ENCODE measurements around the gene GPRIN3.

GPRIN3 gene

DNA sequence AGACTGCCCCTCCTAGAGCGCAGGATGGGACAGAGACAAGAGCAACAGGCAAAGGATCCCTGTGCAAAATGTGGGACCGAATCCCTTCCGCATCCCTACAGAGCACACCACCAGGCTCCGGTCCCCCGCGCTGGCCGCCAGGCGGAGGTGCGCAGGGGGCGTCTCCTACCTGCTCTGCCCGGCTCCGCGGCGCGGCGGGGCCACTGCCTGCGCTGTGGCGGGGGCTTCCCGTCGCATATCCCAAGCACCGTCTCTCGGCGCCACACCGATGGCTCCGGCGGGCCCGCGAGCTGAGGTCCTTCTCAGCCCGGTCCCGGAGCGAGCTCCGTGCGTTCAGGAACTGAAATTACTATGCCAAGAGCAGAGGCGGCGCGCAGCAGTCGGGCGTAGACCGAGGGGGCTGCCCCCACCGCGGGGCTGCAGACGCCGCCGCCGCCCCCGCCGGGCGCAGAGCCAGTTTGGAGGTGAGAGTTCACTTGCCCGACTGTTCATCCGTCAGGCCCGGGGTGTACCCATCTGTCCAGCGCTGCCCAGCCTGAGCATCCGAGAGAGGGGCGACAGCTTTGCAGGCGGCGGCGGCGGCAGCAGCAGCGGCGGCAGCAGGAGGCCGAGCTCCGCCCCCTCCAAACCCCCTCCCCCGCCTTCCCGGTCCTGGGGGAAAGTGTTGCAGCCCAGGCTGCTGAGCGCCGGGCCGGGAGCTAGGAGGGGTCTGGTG, at the start of gene GPRIN3:
Gene GPRIN3, minus strand, starts transcription at position 355 of the 715 bp plus-strand sequence. CDS start 57,690 bp downstream, outside the sequence.
- DNase-seq: peak; percentile 67

DNA sequence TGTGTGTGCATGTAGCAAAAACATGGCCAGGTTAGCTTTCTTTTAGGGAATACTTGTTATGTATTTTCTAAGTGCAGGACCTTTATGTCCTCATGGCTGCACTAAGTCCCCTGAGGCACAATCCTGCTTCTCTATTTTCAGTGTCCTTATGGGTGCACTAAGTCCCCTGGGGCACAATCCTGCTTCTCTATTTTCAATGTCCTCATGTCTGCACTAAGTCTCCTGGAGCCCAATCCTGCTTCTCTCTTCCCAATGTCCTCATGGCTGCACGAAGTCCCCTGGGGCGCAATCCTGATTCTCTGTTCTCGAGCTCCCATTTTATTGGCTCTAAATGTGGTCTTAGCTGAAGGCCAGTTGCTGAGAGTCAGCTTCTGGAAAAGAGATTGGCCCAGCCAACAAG, 49.7 kb upstream of the GPRIN3 start:
- DNase-seq: no peak

DNA sequence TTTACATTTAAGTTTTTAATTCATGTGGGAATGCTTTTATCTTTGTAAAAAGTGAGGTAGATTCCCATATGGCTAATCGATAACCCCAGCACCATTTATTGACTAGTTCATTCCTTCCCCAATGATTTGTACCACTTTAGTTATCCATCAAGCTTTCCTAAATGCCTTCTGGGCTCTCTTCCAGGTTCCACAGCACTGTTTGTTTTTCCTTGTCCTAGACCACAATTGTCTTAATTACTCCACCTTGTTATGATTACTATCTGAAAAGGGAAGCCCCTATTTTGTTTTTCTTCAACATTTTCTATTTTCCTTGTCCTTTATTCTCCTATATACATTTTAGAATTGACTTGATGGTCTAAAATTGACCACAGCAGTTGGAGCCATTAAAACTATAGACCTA, 48.5 kb upstream of the GPRIN3 start:
- DNase-seq: no peak

DNA sequence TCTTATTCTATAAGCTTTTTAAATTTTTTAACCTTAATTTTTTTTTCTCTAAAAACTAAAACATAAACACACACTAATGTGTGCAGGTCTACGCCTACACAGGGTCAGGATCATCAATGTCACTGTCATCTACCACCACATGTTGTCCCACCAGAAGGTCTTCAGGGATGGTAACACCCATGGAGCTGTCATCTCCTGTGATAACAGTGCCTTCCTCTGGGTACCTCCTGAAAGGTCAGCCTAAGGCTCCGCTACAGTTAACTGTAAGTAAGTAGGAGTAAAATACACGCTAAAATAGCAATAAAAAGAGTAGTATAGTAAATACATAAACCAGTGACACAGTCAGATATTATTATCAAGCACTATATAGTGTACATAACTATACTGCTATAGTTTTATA, 45.9 kb upstream of the GPRIN3 start:
- no peak for DNase-seq

DNA sequence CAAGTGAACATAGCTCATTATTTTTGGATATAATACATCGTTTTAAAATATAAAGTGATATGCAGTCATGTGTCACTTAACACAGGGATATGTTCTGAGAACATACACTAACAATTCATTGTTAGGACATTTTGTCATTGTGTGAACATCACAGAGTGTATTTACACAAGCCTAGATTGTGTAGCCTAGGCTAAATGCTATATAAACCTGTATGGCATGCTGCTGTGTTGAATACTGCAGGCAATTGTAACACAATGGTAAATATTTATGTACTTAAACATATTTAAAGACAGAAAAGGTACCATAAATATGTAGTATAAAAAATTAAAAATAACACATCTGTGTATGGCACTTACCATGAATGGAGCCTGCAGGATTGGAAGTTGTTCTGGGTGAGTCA, 44.9 kb upstream of the GPRIN3 start:
- DNase-seq: no peak

DNA sequence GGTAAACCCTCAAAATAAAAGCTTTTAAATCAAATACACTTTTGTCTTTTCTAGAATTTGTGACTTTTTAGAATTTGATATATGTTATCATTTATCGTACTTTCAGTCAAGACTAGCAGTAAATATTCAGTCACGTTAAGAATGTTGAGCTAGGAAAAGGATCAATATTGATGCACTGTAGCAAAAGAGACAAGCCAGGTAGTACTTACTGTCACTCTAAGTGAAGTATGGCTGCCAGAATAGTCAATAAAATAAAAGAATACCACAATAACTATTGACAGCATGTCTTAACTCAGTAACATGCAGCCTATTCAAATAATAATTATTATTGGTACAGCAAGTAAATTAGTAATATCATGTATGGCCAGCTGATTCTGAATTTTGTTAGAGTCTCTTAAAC, 43.6 kb upstream of the GPRIN3 start:
- no peak for DNase-seq

DNA sequence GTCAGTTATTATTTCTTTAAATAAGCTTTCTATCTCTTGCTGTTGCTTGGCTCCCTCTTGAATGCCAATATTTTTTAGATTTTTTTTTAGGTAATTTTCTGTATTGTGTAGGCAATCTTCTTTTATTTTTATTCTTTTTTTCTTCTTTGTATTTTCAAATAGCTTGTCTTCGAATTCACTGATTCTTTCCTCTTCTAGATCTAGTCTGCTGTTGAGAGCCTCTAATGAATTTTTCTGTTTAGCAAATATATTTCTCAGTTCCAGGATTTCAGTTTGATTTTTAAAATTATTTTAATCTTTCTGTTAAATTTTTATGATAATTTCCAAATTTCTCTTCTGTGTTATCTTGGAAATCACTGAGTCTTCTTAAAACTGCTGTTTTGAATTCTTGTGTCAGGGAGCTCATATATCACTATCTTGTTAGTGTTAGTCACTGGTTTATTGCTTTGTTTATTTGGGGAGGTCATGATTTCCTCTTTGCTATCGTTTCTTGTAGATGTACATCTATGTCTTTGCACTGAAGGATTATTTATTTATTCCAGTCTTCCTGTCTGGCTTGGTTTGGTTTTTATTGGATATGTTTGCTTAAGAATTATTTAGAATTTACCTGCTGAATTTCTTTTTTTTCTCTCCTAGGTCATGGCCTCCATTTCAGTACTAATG, 39.9 kb upstream of the GPRIN3 start:
- DNase-seq: no peak

DNA sequence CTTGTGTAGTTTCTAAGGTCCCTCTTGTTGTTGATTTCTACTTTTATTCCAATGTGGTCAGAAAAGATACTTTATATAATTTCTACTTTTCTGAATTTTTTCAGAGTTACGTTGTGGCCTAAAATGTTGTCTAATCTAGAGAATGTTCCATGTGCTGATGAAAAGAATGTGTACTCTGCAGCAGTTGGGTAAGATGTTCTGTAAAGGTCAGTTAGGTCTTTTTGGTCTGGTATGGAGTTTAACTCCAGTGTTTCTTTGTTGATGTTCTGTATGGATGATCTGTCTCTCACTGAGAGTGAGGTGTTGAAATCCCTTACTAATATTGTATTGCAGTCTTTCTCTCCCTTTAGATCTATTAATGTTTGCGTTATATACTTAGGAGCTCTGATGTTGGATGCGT, 37.0 kb upstream of the GPRIN3 start:
- no peak for DNase-seq

DNA sequence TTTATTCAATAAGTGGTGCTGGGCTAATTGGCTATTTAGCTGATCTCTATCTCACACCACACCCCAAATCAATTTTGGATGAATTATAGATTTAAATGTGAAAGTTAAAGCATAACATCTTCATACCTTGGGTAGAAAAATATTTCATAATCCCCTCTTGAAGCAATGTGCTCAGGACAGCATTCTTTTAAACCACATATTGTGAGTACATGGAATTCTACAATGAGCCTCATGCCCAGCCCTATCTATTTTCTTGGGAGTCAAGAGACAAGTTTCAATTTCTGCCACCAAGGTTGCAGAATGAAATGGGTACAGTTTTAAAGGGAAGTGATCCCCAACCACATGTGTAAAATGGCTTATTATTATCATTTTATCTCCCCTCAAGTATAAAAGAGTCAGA, 30.6 kb upstream of the GPRIN3 start:
- no peak for DNase-seq

DNA sequence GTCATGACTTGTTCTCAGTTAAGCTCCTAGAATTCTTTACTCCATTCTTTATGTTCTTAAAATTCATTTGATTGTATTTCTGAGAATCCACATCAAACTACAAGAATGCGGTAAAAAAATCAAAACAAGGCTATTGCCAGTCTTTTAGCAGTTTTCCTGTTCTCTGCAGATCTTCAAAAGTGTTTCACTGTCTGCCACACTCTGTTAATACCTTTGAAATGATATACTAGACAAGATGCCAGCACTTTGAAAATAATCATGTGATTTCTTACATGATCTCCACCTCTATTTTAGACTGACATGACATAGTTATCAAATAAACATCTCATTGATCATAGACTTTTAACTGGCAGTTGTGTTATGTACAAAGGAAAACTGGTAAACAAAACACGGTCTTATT, 30.1 kb upstream of the GPRIN3 start:
- no peak for DNase-seq

DNA sequence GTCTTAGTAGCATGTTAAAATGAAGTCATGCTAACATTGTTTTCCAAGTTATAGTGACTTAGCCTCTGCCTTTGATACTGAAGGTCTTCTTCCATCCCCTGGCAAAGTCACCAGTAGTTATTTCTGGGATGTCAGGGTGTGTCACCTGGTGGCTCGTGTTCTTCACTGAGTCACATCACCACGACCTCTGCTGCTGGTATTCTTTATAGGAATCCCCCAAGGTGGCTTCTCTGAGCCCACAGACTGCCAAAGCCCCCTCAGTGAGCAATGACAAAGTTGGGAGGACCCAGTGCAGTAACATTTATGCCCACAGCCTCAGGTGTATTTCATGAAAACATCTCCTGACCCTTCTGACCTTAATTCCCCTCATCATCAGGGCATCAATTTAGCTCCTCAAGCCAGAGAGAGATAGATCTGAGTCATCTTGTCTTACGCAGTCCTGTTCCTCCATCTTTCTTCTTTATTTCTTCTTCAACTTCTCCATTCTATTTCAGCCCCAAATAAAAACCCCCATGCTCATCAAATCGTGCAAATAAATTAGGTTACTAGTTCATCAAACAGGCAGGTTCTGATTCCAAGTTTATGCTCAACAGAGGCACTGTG, 29.3 kb upstream of the GPRIN3 start:
- DNase-seq: peak; percentile 4

DNA sequence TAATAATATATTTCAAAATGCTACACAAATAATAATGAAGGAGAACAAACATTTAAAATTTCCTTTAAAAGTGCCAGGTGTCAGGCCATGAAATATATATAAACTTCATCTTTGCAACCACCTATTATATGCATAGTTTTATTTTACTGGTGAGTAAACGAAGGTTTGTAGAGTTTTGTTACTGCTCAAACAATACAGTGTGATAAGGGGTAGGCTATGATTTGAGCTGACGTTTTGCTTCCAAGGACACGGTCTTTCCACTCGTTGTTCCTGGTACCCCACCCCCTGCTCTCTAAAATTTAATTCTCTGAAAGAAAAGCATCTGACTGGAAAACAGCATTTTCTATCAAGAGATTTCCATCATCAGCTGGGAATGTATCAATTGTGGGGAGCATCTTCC, 27.2 kb upstream of the GPRIN3 start:
- DNase-seq: no peak

DNA sequence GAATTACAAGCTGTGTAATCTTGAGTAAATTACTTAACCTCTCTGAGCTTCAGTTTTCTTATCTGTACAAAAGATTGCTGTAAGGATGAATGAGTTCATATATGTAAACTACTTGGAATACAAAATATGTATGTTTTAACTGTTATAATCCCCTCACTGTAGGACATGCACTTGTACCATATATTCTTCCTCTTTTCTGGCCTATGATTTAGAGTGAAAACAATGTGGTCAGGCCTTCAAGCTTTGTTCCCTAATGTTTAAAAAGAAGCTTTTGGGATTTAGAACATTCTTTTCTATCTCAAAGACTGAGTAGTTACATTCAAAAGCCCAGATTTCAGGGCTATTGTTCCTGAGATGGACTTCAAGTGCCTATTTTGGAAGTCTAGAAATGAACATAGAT, 26.7 kb upstream of the GPRIN3 start:
- no peak for DNase-seq

DNA sequence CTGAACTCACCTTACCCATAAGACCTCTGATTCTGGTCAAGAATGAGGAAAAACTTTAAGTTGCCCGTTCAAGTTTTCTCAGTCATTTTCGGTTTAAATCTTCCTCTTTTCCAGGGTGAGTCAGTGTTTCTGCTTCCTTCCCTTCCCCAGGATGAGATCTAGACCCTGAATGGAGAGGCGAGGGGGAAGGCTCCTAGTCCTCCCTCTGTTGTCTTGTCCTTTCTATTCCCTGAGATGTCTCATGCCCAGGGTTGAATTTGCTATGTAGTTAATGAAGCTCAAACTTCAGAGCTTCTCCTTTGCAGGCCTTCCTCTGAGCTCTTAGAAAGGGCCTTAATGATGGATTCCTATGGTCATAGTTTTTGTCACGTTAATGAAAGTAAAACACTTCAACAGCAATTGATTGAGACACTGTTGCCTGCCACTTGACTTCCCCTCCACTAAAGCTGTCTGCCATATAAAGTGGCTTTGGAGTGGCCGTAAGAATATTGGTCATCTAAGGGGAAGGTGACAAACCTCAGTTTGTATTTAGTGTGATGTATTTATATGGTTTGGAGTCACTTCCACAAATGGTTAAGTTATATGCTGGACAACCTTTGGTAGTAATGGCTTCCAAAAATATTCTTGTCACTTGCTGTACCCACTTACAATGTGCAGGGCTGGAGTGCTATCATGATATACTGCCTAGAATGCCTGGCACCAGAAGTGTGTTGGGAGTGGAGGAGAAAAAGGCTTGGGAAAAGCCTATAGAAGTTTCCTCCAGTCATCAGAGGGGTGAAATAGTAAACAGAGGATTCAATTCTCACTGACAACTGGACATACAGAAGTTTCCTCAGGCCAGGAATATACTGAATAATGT, 24.3 kb upstream of the GPRIN3 start:
- no peak for DNase-seq

DNA sequence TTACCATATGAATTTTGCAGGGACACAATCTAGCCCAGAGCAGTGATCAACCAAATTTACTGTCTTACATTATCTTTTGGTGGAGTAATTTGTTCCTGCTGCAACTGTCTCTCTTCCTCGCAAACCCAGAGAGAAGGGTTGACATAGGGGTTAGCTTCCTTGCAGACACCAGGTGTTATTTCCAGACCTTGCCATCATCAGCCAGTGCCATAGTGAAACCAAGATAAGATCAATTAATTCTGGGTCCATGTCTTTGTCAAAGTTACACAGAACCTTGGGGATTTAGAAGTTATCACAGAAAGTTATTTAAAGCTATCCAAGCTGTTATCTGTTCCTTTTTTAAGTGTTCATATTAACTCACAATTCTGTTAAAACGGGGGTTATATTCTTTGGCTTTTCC, 23.6 kb upstream of the GPRIN3 start:
- no peak for DNase-seq

DNA sequence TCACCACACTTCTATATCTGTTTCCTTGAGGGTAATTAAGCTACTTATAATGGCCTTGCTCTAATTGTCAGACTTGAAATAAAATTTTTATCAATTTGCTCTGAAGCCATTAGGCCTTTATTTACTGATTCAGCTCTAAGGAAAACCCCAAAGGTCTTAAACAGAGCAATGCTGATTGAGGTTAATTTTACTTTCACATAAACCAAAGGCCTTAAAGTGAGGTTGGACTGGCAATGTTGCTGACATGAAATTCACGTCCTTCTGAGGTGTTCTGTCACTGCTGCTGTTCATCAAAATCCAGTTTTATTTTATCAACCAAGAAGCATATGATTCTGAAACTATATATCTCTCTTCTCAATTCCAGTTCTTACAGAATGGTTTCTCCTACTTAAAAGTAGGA, 21.7 kb upstream of the GPRIN3 start:
- DNase-seq: no peak

DNA sequence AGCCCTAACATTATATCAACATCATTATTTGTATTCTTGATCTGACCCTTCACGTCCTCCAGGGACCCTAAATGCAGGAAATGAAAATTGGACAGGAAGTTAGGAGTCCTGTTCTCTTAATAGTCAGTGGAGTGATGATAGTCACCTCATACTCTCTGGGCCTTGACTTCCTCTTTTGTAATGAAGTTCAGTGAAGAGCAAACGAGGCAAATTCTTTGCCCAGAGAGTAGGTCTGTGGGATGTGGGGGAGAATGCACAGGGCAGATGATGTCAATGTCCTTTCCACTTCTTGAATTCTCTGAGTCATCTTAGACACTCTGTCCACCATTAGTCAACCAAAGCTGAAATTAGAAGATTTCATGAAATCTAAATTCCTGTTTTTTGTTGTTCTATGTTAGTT, 17.1 kb upstream of the GPRIN3 start:
- no peak for DNase-seq

DNA sequence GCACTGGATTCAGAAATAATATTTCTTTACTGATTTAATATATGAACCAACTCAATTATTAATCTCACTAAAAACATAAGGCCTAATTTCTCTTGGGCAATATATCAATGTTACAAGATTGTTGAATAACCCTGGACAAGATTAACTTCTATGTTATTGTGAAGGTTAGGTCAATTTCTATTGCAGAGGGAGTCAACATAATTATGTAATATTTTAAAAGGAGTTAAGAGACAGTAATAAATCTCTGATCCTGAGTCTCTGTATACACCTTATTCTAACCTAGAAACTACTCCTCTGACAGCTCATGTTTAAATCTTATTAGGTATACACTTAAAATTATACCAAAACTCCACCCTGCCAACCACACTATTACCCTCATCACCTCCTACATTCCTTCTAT, 15.1 kb upstream of the GPRIN3 start:
- DNase-seq: no peak

DNA sequence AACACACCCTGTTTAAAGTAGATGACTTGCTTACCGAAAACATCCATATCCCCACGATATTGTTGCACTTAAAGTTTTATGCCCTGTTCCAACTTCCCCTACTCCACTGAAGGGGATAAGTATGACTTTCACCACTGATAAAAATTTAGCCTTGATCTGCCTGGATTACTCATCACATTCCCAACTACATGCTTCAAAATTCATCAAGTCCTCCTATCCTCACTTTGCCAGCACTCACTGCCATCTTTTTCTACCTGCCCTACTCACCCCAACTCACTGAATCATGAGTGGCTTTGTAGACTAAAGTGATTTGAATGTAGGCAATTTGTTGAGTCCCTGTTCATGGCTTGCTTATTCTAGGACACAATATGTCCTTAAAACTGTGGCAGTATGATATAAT, 12.2 kb upstream of the GPRIN3 start:
- DNase-seq: no peak

DNA sequence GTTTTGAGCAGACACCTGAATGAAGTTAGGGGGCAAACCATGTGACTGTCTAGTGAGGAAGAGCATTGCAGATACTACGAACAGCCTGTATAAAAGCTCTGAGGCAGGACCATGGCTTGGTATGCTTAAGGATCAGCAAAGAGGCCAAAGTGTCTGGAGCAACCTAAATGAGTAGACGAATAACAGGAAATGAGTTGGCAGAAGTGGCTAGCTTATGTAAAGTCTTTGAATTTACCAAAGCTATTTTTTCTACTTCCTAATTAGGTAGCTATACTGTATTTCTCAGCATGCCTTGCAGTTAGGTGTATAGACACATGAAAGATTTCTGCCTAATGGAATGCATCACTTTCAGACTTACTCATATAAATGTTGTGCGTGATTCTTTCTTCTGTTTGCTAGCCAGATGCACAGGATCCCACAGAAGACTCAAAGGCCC, 9.3 kb upstream of the GPRIN3 start:
- DNase-seq: peak; percentile 25

DNA sequence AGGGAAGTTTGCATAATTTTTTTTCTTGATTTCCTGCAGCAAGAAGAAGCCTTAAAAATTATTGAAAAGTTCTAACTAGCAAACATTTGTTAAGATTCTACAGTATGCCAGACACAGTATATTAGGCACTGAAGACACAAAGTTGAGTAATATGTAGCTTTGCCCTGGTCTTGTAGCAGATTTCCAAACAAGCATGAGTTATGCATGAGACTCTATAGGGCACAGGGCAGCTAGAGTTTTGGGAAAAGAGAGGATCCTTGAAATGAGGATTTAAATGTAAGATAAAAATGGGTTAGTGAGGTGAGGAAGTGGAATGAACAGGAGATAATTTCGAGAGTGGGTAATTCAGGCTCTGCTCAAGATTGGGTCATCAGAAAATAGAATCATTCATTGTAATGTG, 8.6 kb upstream of the GPRIN3 start:
- DNase-seq: no peak

DNA sequence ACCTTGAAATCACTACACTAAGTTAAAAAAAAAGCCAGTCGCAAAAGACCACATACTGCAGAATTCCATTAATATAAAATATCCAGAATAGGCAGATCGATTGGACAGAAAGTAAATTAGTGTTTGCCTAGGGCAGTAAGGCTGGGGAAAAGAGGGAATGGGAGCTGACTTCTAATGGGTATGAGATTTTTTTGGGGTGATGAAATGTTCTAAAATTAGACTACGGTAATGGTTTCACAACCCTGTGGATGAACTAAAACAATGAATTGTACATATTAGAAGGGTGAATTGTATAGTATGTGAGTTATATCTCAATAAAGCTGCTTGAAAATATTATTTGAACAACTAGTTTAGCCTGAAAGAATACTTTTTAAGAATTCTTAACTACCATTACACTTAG, 6.7 kb upstream of the GPRIN3 start:
- DNase-seq: no peak

DNA sequence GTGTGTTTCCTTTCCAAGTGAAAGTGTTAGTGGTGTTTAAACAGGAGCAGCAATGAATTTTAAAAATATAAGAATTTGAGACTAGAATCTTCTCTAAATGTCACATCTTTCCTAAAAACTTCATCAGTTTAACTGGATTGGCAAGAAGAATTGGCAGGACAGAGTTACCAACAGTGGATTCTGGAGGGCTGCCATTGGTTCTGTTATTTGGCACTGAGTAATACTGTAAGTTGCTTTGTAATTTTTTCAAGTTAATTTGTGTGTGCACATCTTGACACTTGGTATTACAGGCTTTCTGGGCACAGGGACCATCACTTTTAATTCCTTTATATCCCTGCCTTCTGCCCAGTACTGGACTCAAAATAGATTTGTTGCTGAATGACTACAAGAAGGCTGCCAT, 4.5 kb upstream of the GPRIN3 start:
- DNase-seq: no peak

DNA sequence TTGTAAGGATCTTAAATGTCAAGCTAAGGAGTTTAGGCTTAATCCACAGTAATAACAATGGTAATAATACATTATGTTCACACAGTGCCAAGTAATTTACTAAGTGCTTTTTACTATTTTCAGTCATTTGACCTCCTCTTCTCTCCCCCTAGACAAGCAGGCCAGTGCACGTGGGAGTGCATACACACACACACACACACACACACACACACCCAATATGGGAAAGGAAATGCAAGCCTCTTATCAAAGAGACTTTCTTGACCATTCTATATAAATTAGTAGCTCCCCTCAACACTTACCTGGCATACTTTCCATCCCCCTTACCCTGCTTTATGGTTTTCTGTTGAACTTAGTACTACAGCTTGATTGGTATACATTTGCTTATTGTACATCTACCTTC, 3.8 kb upstream of the GPRIN3 start:
- DNase-seq: no peak

Measured in activated CD4-positive, alpha-beta T cell treated with anti-CD3 and anti-CD28 coated beads, Interleukin-2, amount 50 U/mL, for 1 hour (primary cell).